Superior temporal gyrus (tissue), 1 donor: ENCODE measurements around the gene ING2.

Experiments used
- DNase-seq: peaks from one replicate; pipeline ENCODE4 v3.0.0-alpha.2; 2016; ENCODE audit errors: extremely low spot score

The ING2 gene

GRCh38 chr4:183499801-183500200 lies 5.1 kb upstream of the ING2 start:
- DNase-seq: no peak

- peak; percentile 43 for DNase-seq
These were observed 1.3 kb upstream of the ING2 start for GRCh38 chr4:183503497-183504063.

GRCh38 chr4:183504064-183504929 lies 561 bp upstream of the ING2 start:
- peak; percentile 95 for DNase-seq

- DNase-seq: peak; percentile 95
These were observed 942 bp downstream of the ING2 start for GRCh38 chr4:183505611-183506388.

- DNase-seq: no peak
These were observed 1.5 kb downstream of the ING2 start for GRCh38 chr4:183506389-183506735.

- DNase-seq: no peak
These were observed 3.3 kb downstream of the ING2 start for GRCh38 chr4:183507925-183508696.

GRCh38 chr4:183508697-183509335 lies 4.0 kb downstream of the ING2 start:
- DNase-seq: no peak

- no peak for DNase-seq
These were observed 10.6 kb downstream of the ING2 start for GRCh38 chr4:183515411-183515810.

- DNase-seq: no peak
These were observed 12.3 kb downstream of the ING2 start for GRCh38 chr4:183517194-183517593.

GRCh38 chr4:183517781-183518180 lies 12.9 kb downstream of the ING2 start:
- no peak for DNase-seq

GRCh38 chr4:183522821-183523220 lies 18.0 kb downstream of the ING2 start:
- no peak for DNase-seq

- no peak for DNase-seq
These were observed 22.5 kb downstream of the ING2 start for GRCh38 chr4:183527326-183527725.

- DNase-seq: no peak
These were observed 28.0 kb downstream of the ING2 start for GRCh38 chr4:183532821-183533220.

- DNase-seq: no peak
These were observed 28.8 kb downstream of the ING2 start for GRCh38 chr4:183533698-183534097.

GRCh38 chr4:183540410-183541009 lies 35.7 kb downstream of the ING2 start:
- no peak for DNase-seq

- no peak for DNase-seq
These were observed 36.3 kb downstream of the ING2 start for GRCh38 chr4:183541010-183541751.

- no peak for DNase-seq
These were observed 36.8 kb downstream of the ING2 start for GRCh38 chr4:183541752-183542040.

- no peak for DNase-seq
These were observed 38.6 kb downstream of the ING2 start for GRCh38 chr4:183543435-183543834.

- no peak for DNase-seq
These were observed 39.3 kb downstream of the ING2 start for GRCh38 chr4:183544109-183544508.

- no peak for DNase-seq
These were observed 41.5 kb downstream of the ING2 start for GRCh38 chr4:183546376-183546775.

GRCh38 chr4:183548306-183548705 lies 43.4 kb downstream of the ING2 start:
- no peak for DNase-seq
